ENCODE measurements around the gene RBM24.

DNA sequence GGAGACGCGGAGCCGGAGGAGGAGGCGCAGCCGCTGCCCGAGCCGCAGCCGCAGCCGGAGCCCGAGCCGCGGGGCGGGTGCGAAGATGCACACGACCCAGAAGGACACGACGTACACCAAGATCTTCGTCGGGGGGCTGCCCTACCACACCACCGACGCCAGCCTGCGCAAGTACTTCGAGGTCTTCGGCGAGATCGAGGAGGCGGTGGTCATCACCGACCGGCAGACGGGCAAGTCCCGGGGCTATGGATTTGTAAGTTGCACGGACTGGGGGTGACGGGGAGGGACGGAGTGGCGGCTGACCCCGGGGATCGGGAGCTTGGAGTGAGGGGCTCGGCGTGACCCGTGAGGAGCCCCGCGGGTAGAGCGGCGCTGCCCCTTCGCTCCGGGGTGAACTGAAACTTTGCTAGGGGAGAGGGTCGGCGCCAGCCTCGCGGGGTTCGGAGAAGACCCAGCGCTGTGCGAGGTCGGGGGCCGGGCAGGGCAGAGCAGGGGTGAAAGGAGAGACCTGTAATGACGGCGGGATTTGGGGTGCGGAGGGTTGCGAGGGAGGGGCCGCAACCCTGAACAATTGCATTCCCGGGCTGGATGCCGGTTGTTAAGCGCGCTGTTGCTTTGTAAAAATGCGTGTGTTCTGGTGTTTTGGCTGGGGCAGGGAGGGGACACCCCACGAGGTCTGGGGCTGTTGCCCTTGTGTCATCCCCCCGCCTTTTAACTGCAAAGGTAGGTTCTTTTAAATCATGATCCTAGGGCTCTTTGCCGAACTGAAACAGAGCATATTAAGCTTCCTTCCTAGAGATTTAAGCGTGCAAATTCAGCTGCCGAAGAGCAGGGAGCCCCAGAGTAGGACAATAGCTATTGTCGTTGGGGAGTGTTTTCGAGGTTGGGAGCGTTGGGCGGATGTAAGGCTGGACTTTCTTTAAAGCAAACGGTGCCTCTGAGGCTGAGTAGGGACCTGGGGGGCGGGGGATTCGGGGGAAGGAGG is 628 bp downstream of the RBM24 start:
- TF ChIP-seq, protein P1, sequence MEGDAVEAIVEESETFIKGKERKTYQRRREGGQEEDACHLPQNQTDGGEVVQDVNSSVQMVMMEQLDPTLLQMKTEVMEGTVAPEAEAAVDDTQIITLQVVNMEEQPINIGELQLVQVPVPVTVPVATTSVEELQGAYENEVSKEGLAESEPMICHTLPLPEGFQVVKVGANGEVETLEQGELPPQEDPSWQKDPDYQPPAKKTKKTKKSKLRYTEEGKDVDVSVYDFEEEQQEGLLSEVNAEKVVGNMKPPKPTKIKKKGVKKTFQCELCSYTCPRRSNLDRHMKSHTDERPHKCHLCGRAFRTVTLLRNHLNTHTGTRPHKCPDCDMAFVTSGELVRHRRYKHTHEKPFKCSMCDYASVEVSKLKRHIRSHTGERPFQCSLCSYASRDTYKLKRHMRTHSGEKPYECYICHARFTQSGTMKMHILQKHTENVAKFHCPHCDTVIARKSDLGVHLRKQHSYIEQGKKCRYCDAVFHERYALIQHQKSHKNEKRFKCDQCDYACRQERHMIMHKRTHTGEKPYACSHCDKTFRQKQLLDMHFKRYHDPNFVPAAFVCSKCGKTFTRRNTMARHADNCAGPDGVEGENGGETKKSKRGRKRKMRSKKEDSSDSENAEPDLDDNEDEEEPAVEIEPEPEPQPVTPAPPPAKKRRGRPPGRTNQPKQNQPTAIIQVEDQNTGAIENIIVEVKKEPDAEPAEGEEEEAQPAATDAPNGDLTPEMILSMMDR (conservative IDR thresholded peaks at IDR 0.05 in 1 of 2, IDR thresholded peaks at IDR 0.05 in 1 of 2; ENCODE audit: low read depth in 1 of 2, low read length in 2 of 2): no peak
- no peak for TF ChIP-seq EZH2 (IDR thresholded peaks at IDR 0.05; ENCODE audit: low read length, missing control alignments)
